Spinal cord (tissue), 10 donors: ENCODE results near the gene TMEM14A. TPM values are rescaled to one million over a fixed set of nuclear protein-coding genes. Genes with fewer than 3 reads are reported as not detected.
"Not testable (repeated sequence)": the region's sequence is repeated elsewhere in the genome, so short reads cannot be mapped to it uniquely, and the experiment has no call there.

Experiments used
- DNase-seq, 6 donors: peaks; one replicate each; pipeline versions ENCODE4 v3.0.0 to v3.0.0-alpha.2; 2013 to 2015; ENCODE audit warnings: low spot score in 6 of 6, low read depth in 4 of 6
- H3K27ac ChIP-seq: one replicate; pipeline ENCODE4 v1.5.1; 2013; ENCODE audit warnings: low read depth, low read length, control low read depth
- H3K27me3 ChIP-seq: one replicate; pipeline ENCODE4 v1.6.1; 2013; ENCODE audit warnings: low read length; ENCODE audit not compliant: control insufficient read depth, insufficient read depth
- H3K36me3 ChIP-seq: one replicate; pipeline ENCODE4 v1.6.1; 2013; ENCODE audit warnings: low read length; ENCODE audit not compliant: control insufficient read depth, insufficient read depth
- H3K4me1 ChIP-seq: one replicate; pipeline ENCODE4 v1.6.1; 2013; ENCODE audit warnings: low read length; ENCODE audit not compliant: control insufficient read depth, insufficient read depth
- H3K4me3 ChIP-seq: one replicate; pipeline ENCODE4 v1.5.1; 2013; ENCODE audit warnings: low read depth, low read length, control low read depth
- H3K9me3 ChIP-seq: one replicate; pipeline ENCODE4 v1.6.1; 2013; ENCODE audit warnings: low read length; ENCODE audit not compliant: control insufficient read depth, insufficient read depth
- WGBS: methylation state at CpG from one replicate; pipeline ENCODE4 v1.1.5; 2013; ENCODE audit warnings: missing lambda C conversion rate; ENCODE audit not compliant: insufficient coverage; 5-methylcytosine and 5-hydroxymethylcytosine counted together
- polyA plus RNA-seq, 2 donors: library from polyadenylated mRNA; unstranded; fragments of 120-200 nt; gene quantifications; one replicate each; pipeline ENCODE4 v1.2.1, GENCODE V29; 2013; ENCODE audit not compliant: insufficient read length in 2 of 2
- total RNA-seq, 2 donors: library from RNA; depleted of rRNA in 1 of 2; stranded (reverse); fragments of 120-200 nt in 1 of 2; fragments of >200 nt in 1 of 2; gene quantifications; one replicate each; pipeline versions ENCODE4 v1.2.3 to v1.2.4, GENCODE V29; 2013 to 2014
- donor health status: healthy.

Gene TMEM14A
- total and polyA plus RNA-seq, 4 donors = 46.1 to 152 (median 114) TPM

DNA sequence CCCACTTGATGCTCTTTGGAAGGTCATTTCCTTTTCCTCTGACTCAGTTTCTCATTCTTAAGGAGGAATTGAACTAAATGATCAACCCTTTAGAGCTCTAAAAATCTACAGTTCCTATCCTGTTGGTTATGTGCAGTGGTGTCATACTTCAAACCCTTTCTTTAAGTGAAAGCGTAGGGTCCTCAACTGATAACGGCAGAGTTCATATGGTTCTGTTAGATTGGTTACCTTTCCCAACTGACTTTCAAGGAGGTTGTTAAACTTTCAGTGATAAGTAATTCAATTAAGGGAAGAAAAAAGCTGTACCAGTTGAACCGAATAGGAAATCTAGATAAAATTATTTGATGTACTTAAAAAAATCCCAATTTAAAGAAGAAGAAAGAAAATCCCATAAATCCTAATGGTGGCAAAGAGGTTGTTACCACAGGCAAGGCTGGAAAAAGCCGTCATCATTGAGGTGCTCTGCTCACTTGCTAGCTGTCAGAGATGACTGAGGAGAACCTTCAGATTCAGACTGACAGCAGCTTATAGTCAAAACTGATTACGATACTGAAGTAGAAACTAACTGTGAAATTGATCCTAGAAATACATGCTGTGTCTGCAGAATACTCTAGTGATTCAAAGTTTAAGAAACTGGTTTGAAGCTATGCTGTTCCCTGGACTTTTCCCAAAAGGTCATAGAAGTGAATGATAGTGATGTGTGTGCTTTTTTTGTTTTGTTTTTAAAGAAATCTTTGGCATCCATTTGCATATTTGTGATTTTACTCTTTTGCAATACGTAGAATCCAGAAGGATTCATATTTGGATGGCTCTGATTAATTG lies 16.2 kb downstream of the TMEM14A start:
- Histone ChIP-seq H3K36me3 (peaks cover 4% of the 10 kb centered on the region), H3K27ac (no peak overlapping the region), H3K4me3 (no peak overlapping the region), H3K4me1 (no peaks in the 10 kb centered on the region), H3K9me3 (no peaks in the 10 kb centered on the region), H3K27me3 (no peaks in the 10 kb centered on the region)
- no peak for DNase-seq
- 96% methylated on average over 3 of the region's 6 CpGs for WGBS

GRCh38 chr6:52689857-52690256 lies 18.9 kb downstream of the TMEM14A start:
- H3K4me1 ChIP-seq = no peaks in the 10 kb centered on the region
- H3K27me3 ChIP-seq = no peaks in the 10 kb centered on the region
- no peak overlapping the region for H3K4me3 ChIP-seq
- H3K9me3 ChIP-seq = no peaks in the 10 kb centered on the region
- DNase-seq = no peak
- no CpG with 5 or more reads among the region's 3 CpGs for WGBS
- H3K36me3 ChIP-seq = peaks cover 4% of the 10 kb centered on the region
- no peak overlapping the region for H3K27ac ChIP-seq

- Histone ChIP-seq H3K36me3 (no peaks in the 10 kb centered on the region), H3K9me3 (no peaks in the 10 kb centered on the region), H3K4me1 (no peaks in the 10 kb centered on the region), H3K27ac (no peak overlapping the region), H3K4me3 (no peak overlapping the region), H3K27me3 (no peaks in the 10 kb centered on the region)
- DNase-seq = peak in 3 of 6 donors; percentile 4 to 42 (median 14)
- no CpG with 5 or more reads among the region's 2 CpGs for WGBS
These were observed 20.8 kb downstream of the TMEM14A start for GRCh38 chr6:52691718-52692117.

DNA sequence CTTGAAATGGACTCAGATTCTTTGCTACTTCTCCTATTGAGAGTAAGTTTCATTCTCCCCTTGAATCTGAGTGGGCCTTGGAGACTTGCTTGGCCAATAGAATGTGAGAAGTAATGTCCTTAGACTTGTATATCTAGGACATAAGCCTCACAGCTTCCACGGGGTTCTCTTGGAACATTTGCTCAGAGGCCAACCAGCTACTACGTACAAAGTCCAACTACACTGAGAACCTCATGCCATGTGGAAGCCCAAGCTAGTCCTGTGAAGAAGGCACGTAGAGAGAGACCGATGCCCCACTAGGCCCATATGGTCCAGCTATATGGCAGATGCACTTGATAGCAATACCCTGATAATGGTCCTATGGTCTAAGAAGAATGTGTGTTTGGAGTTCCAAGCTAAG lies 22.9 kb downstream of the TMEM14A start:
- no peaks in the 10 kb centered on the region for H3K36me3 ChIP-seq
- H3K4me1 ChIP-seq = no peaks in the 10 kb centered on the region
- no peak overlapping the region for H3K4me3 ChIP-seq
- H3K27ac ChIP-seq = no peak overlapping the region
- H3K9me3 ChIP-seq = no peaks in the 10 kb centered on the region
- 100% methylated on average over 4 of the region's 4 CpGs for WGBS
- no peaks in the 10 kb centered on the region for H3K27me3 ChIP-seq
- DNase-seq = no peak

- WGBS = 90% methylated on average over 1 of the region's 2 CpGs
- no peaks in the 10 kb centered on the region for H3K36me3 ChIP-seq
- H3K9me3 ChIP-seq = no peaks in the 10 kb centered on the region
- no peaks in the 10 kb centered on the region for H3K27me3 ChIP-seq
- H3K4me1 ChIP-seq = no peaks in the 10 kb centered on the region
- H3K4me3 ChIP-seq = no peak overlapping the region
- DNase-seq = no peak
- no peak overlapping the region for H3K27ac ChIP-seq
These were observed 23.5 kb downstream of the TMEM14A start for GRCh38 chr6:52694404-52694803.

- H3K9me3 ChIP-seq = no peaks in the 10 kb centered on the region
- no peaks in the 10 kb centered on the region for H3K36me3 ChIP-seq
- H3K4me1 ChIP-seq = no peaks in the 10 kb centered on the region
- no peak for DNase-seq
- H3K27ac ChIP-seq = no peak overlapping the region
- H3K4me3 ChIP-seq = no peak overlapping the region
- H3K27me3 ChIP-seq = no peaks in the 10 kb centered on the region
- WGBS = no CpG with 5 or more reads among the region's 4 CpGs
These were observed 25.5 kb downstream of the TMEM14A start for GRCh38 chr6:52696418-52696817.

DNA sequence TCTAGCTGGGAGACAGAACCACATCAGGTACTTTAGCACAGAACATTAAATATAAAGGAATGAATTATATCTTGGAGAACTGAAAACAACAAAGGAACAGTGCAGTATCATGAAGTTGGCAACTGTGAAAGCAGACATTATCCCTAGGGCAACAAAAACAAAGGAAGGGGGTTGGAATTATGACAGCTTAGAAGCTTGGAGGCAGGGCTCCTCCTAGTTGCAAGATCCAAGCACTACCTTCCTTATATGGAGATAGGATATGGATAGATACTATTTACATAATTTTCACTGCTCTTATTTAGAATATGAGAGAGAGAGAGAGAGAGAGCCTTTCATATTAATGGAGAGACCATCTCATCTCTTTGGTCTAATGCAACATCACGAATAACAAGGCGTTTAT lies 27.0 kb downstream of the TMEM14A start:
- DNase-seq = no peak
- H3K9me3 ChIP-seq = no peaks in the 10 kb centered on the region
- no CpG with 5 or more reads among the region's 2 CpGs for WGBS
- no peaks in the 10 kb centered on the region for H3K27me3 ChIP-seq
- H3K36me3 ChIP-seq = no peaks in the 10 kb centered on the region
- no peak overlapping the region for H3K4me3 ChIP-seq
- no peaks in the 10 kb centered on the region for H3K4me1 ChIP-seq
- no peak overlapping the region for H3K27ac ChIP-seq

- no peak for DNase-seq
- peaks cover 2% of the 10 kb centered on the region for H3K9me3 ChIP-seq
- H3K27ac ChIP-seq = no peak overlapping the region
- H3K27me3 ChIP-seq = no peaks in the 10 kb centered on the region
- no peak overlapping the region for H3K4me3 ChIP-seq
- H3K4me1 ChIP-seq = no peaks in the 10 kb centered on the region
- no peaks in the 10 kb centered on the region for H3K36me3 ChIP-seq
These were observed 33.1 kb downstream of the TMEM14A start for GRCh38 chr6:52704060-52704459.

DNA sequence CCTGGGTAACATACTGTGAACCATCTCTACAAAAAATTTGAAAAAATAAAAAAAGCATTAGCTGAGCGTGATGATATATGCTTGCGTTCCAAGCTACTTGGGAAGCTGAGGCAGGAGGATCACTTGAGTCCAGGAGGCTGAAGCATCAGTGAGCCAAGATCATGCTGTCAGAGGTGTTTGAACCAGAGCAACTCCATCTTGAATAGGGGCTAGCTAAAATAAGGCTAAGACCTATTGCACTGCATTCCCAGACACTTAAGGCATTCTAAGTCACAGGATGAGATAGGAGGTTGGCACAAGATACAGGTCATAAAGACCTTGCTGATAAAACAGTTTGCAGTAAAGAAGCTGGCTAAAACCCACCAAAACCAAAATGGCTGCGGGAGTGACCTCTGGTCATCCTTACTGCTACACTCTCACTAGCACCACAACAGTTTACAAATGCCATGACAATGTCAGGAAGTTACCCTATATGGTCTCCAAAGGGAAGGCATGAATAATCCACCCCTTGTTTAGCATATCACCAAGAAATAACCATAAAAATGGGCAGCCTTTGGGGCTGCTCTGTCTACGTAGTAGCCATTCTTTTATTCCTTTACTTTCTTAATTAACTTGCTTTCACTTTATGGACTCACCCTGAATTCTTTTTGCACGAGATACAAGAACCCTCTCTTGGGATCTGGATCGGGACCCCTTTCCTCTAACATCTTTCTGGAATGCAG lies 34.0 kb downstream of the TMEM14A start:
- H3K27me3 ChIP-seq, H3K36me3 ChIP-seq, H3K4me1 ChIP-seq, DNase-seq, H3K9me3 ChIP-seq, H3K27ac ChIP-seq, H3K4me3 ChIP-seq: not testable (repeated sequence)
- 86% methylated on average over 4 of the region's 6 CpGs for WGBS

- Histone ChIP-seq H3K4me3 (no peak overlapping the region), H3K27me3 (no peaks in the 10 kb centered on the region), H3K36me3 (no peaks in the 10 kb centered on the region), H3K9me3 (peaks cover 2% of the 10 kb centered on the region), H3K27ac (no peak overlapping the region), H3K4me1 (no peaks in the 10 kb centered on the region)
- WGBS = 100% methylated on average over 1 of the region's 3 CpGs
- DNase-seq = no peak
These were observed 35.1 kb downstream of the TMEM14A start for GRCh38 chr6:52706001-52706400.
